DOHH2 (cell line): ENCODE data around the gene CEP112.
A peak's percentile ranks its signal among the peaks of the same experiment; 100 is the strongest.

Source experiments
- H3F3A ChIP-seq: fragments of 200-600 bp; sonication (generic), shearing (Covaris generic); 2 replicates; pipeline ENCODE4 v1.6.0; 2016; ENCODE audit warnings: antibody characterized with exemption, mild to moderate bottlenecking; ENCODE audit not compliant: control insufficient read depth, insufficient read depth
- H3K27ac ChIP-seq: fragments of 200-600 bp; sonication (generic); 2 replicates; pipeline ENCODE4 v1.5.1; 2014; ENCODE audit warnings: low read depth, mild to moderate bottlenecking, low read length, moderate library complexity
- H3K27me3 ChIP-seq: fragments of 200-600 bp; sonication (generic); 2 replicates; pipeline ENCODE4 v1.6.1; 2014; ENCODE audit warnings: mild to moderate bottlenecking, low read length, mixed read lengths; ENCODE audit not compliant: control insufficient read depth
- H3K36me3 ChIP-seq: fragments of 200-600 bp; sonication (generic); 2 replicates; pipeline ENCODE4 v1.6.1; 2014; ENCODE audit warnings: mild to moderate bottlenecking, low read length, moderate library complexity, mixed read lengths; ENCODE audit not compliant: control insufficient read depth
- H3K4me1 ChIP-seq: fragments of 200-600 bp; sonication (generic); 2 replicates; pipeline ENCODE4 v1.6.1; 2014; ENCODE audit warnings: mild to moderate bottlenecking, low read length, mixed read lengths; ENCODE audit not compliant: control insufficient read depth
- H3K4me2 ChIP-seq: fragments of 200-600 bp; sonication (generic); 2 replicates; pipeline ENCODE4 v1.6.0; 2014; ENCODE audit warnings: mild to moderate bottlenecking, low read length, moderate library complexity
- H3K4me3 ChIP-seq: fragments of 200-600 bp; sonication (generic); 2 replicates; pipeline ENCODE4 v1.5.1; 2014; ENCODE audit warnings: mild to moderate bottlenecking, low read length, mixed read lengths
- H3K79me2 ChIP-seq: fragments of 200-600 bp; sonication (generic); 2 replicates; pipeline ENCODE4 v1.6.1; 2014; ENCODE audit warnings: mild to moderate bottlenecking, low read length, mixed read lengths; ENCODE audit not compliant: control insufficient read depth
- H3K9me2 ChIP-seq: fragments of 200-600 bp; sonication (generic); replicated peaks from 2 replicates; pipeline ENCODE4 v1.6.1; 2014; ENCODE audit warnings: mild to moderate bottlenecking, low read length, mixed read lengths; ENCODE audit not compliant: control insufficient read depth
- H3K9me3 ChIP-seq: fragments of 200-600 bp; sonication (generic); 2 replicates; pipeline ENCODE4 v1.6.1; 2014; ENCODE audit warnings: antibody characterized with exemption, low read length, mixed read lengths; ENCODE audit not compliant: control insufficient read depth, insufficient read depth
- H4K20me1 ChIP-seq: fragments of 200-600 bp; sonication (generic); 2 replicates; pipeline ENCODE4 v1.6.0; 2014; ENCODE audit warnings: low read depth, mild to moderate bottlenecking, antibody characterized with exemption, low read length, moderate library complexity; ENCODE audit not compliant: control insufficient read depth, insufficient read depth
- CTCF ChIP-seq: fragments of 200-600 bp; sonication (generic); IDR thresholded peaks from one replicate; pipeline ENCODE4 v1.5.1; 2014; ENCODE audit warnings: antibody characterized with exemption, mild to moderate bottlenecking, low read depth, low read length; ENCODE audit not compliant: poor library complexity, severe bottlenecking
- EZH2phosphoT487 ChIP-seq: fragments of 200-600 bp; sonication (generic); IDR thresholded peaks from 2 replicates; pipeline ENCODE4 v1.6.1; 2017; ENCODE audit warnings: borderline replicate concordance, mild to moderate bottlenecking, antibody characterized with exemption, low read length, moderate library complexity, mixed read lengths

The CEP112 gene

GRCh38 chr17:66191593-66192377 is at the start of gene CEP112:
CEP112 (minus strand) TSS chr17:66192133.
- Histone ChIP-seq H3F3A (peaks cover 22% of the 10 kb centered on the region), H3K36me3 (no peaks in the 10 kb centered on the region), H3K9me3 (no peaks in the 10 kb centered on the region), H4K20me1 (no peaks in the 10 kb centered on the region), H3K27me3 (no peaks in the 10 kb centered on the region), H3K79me2 (peaks cover 27% of the 10 kb centered on the region), H3K27ac (peak within 1 kb of the TSS; percentile 98), H3K9me2 (no peaks in the 10 kb centered on the region), H3K4me3 (peak within 1 kb of the TSS; percentile 83), H3K4me2 (peak within 1 kb of the TSS; percentile 99), H3K4me1 (peaks cover 66% of the 10 kb centered on the region)
- no peak for TF ChIP-seq CTCF
- TF ChIP-seq EZH2phosphoT487: no peak

GRCh38 chr17:66240630-66241029 is 48.7 kb upstream of the CEP112 start:
- no peaks in the 10 kb centered on the region for H3K4me1 ChIP-seq
- H3K4me2 ChIP-seq: no peak overlapping the region

GRCh38 chr17:66240013-66240412 is 48.1 kb upstream of the CEP112 start:
- no peak overlapping the region for H3K27ac ChIP-seq
- H3F3A ChIP-seq: no peaks in the 10 kb centered on the region
- no peaks in the 10 kb centered on the region for H3K27me3 ChIP-seq
- no peaks in the 10 kb centered on the region for H3K9me2 ChIP-seq
- no peaks in the 10 kb centered on the region for H3K79me2 ChIP-seq
- no peaks in the 10 kb centered on the region for H3K9me3 ChIP-seq
- H3K4me1 ChIP-seq: no peaks in the 10 kb centered on the region
- no peak for TF ChIP-seq CTCF
- no peaks in the 10 kb centered on the region for H4K20me1 ChIP-seq
- H3K4me3 ChIP-seq: no peak overlapping the region
- no peaks in the 10 kb centered on the region for H3K36me3 ChIP-seq
- no peak overlapping the region for H3K4me2 ChIP-seq

More at GRCh38 chr17:66240630-66241029, 48.7 kb upstream of the CEP112 start:
- no peaks in the 10 kb centered on the region for H3K9me2 ChIP-seq
- H3K27me3 ChIP-seq: no peaks in the 10 kb centered on the region
- no peaks in the 10 kb centered on the region for H3K9me3 ChIP-seq
- H4K20me1 ChIP-seq: no peaks in the 10 kb centered on the region
- H3K27ac ChIP-seq: no peak overlapping the region
- TF ChIP-seq EZH2phosphoT487 (no peak), CTCF (no peak)
- no peak overlapping the region for H3K4me3 ChIP-seq
- H3K36me3 ChIP-seq: no peaks in the 10 kb centered on the region
- no peaks in the 10 kb centered on the region for H3K79me2 ChIP-seq
- H3F3A ChIP-seq: no peaks in the 10 kb centered on the region
